ENCODE measurements around the gene ZIC4.

ZIC4 gene

GRCh38 chr3:147417551-147418295, 11.4 kb upstream of the ZIC4 start:
- TF ChIP-seq, protein P1, sequence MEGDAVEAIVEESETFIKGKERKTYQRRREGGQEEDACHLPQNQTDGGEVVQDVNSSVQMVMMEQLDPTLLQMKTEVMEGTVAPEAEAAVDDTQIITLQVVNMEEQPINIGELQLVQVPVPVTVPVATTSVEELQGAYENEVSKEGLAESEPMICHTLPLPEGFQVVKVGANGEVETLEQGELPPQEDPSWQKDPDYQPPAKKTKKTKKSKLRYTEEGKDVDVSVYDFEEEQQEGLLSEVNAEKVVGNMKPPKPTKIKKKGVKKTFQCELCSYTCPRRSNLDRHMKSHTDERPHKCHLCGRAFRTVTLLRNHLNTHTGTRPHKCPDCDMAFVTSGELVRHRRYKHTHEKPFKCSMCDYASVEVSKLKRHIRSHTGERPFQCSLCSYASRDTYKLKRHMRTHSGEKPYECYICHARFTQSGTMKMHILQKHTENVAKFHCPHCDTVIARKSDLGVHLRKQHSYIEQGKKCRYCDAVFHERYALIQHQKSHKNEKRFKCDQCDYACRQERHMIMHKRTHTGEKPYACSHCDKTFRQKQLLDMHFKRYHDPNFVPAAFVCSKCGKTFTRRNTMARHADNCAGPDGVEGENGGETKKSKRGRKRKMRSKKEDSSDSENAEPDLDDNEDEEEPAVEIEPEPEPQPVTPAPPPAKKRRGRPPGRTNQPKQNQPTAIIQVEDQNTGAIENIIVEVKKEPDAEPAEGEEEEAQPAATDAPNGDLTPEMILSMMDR (IDR thresholded peaks at IDR 0.05), result no peak
- H3K27ac ChIP-seq, result no peak overlapping the region

GRCh38 chr3:147416931-147417330, 10.6 kb upstream of the ZIC4 start:
- TF ChIP-seq, protein P1 (IDR thresholded peaks at IDR 0.05), result no peak
- no peak for DNase-seq (ENCODE audit: low spot score)
- Histone ChIP-seq H3K27ac (no peak overlapping the region), H3K4me3 (no peak overlapping the region)

More at GRCh38 chr3:147417551-147418295, 11.4 kb upstream of the ZIC4 start:
- H3K4me3 ChIP-seq, result no peak overlapping the region
- no peak for DNase-seq (ENCODE audit: low spot score)

DNA sequence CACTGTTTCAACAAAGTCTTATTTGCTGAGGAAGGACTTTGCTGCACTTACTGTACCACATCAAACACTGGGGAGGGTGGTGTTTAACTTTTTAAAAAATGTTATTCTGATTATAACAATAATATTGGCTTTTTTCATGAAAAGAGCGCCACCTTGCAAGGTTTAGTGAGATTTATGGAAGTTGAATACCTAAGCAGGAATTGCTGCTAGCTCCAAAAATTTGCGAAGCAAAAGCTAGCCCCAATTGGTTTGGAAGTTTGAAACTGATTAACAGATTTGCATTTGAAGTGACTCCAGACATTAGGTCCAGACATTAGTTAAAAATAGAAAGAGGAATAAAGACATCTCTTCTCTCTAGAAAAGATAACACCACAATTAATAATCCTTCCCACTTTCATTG, 9.5 kb upstream of the ZIC4 start:
- Histone ChIP-seq H3K27ac (no peak overlapping the region), H3K4me3 (no peak overlapping the region)
- TF ChIP-seq, protein P1 (IDR thresholded peaks at IDR 0.05), result no peak
- no peak for DNase-seq (ENCODE audit: low spot score)

DNA sequence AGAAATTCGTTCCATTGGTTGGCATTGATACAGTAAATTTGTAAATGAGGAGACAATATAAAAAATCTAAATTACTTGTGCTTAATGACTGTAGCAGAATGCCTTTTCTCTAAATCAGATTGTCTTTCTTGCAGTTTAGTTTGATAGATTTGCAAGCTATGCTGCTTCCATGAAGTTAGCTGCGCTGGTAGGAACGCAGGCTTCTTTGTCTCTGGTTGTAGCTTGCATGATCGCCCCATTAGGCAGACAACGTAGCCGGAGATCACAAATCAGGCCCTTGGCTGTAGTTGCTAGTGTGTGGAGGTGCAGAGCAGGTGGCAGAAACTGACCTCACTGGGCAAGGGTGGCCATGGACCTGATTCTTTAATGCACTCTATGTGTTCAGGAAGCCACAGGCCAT, 8.9 kb upstream of the ZIC4 start:
- Histone ChIP-seq H3K4me3 (no peak overlapping the region), H3K27ac (no peak overlapping the region)
- TF ChIP-seq, protein P1 (IDR thresholded peaks at IDR 0.05), result no peak
- DNase-seq (ENCODE audit: low spot score), result no peak

- no peak overlapping the region for H3K27ac ChIP-seq
- no peak overlapping the region for H3K4me3 ChIP-seq
- TF ChIP-seq, protein P1 (IDR thresholded peaks at IDR 0.05), result no peak
- DNase-seq (ENCODE audit: low spot score), result no peak
Observed at GRCh38 chr3:147414390-147415138, 8.2 kb upstream of the ZIC4 start.

GRCh38 chr3:147413686-147414389, 7.5 kb upstream of the ZIC4 start:
- DNase-seq (ENCODE audit: low spot score), result no peak
- Histone ChIP-seq H3K4me3 (peak overlapping the region; percentile 43), H3K27ac (no peak overlapping the region)
- TF ChIP-seq, protein P1 (IDR thresholded peaks at IDR 0.05), result no peak
